GM19043 (cell line): ENCODE results near the gene DALRD3.

ENCODE experiments used
- ATAC-seq: cut with Tn5 transposase; IDR thresholded peaks from one replicate; pipeline ENCODE4 v1.9.1; 2021; ENCODE audit warnings: low read depth; ENCODE audit not compliant: unreplicated experiment

DALRD3 gene

GRCh38 chr3:48982686-48983085, 35.7 kb downstream of the DALRD3 start:
- no peak for ATAC-seq

GRCh38 chr3:48982016-48982415, 36.4 kb downstream of the DALRD3 start:
- ATAC-seq, result no peak

- ATAC-seq, result no peak
Observed at GRCh38 chr3:48980295-48980694, 38.1 kb downstream of the DALRD3 start.

GRCh38 chr3:48979451-48979850, 38.9 kb downstream of the DALRD3 start:
- no peak for ATAC-seq

GRCh38 chr3:48974076-48974864, 44.1 kb downstream of the DALRD3 start:
- no peak for ATAC-seq

GRCh38 chr3:48970586-48970985, 47.8 kb downstream of the DALRD3 start:
- no peak for ATAC-seq

GRCh38 chr3:48966876-48967361, 51.5 kb downstream of the DALRD3 start:
- no peak for ATAC-seq

GRCh38 chr3:48966367-48966766, 52.0 kb downstream of the DALRD3 start:
- no peak for ATAC-seq
